GM20431 (cell line): ENCODE measurements around the gene CCM2.

Experiments used
- in situ Hi-C: fragments of 300-500 bp; cut with MseI, MboI; formaldehyde crosslinking; loops from one replicate; pipeline ENCODE4 v1.15.0; 2020; ENCODE audit warnings: low sequenced_read_pairs; ENCODE audit not compliant: unreplicated experiment

Gene CCM2

DNA sequence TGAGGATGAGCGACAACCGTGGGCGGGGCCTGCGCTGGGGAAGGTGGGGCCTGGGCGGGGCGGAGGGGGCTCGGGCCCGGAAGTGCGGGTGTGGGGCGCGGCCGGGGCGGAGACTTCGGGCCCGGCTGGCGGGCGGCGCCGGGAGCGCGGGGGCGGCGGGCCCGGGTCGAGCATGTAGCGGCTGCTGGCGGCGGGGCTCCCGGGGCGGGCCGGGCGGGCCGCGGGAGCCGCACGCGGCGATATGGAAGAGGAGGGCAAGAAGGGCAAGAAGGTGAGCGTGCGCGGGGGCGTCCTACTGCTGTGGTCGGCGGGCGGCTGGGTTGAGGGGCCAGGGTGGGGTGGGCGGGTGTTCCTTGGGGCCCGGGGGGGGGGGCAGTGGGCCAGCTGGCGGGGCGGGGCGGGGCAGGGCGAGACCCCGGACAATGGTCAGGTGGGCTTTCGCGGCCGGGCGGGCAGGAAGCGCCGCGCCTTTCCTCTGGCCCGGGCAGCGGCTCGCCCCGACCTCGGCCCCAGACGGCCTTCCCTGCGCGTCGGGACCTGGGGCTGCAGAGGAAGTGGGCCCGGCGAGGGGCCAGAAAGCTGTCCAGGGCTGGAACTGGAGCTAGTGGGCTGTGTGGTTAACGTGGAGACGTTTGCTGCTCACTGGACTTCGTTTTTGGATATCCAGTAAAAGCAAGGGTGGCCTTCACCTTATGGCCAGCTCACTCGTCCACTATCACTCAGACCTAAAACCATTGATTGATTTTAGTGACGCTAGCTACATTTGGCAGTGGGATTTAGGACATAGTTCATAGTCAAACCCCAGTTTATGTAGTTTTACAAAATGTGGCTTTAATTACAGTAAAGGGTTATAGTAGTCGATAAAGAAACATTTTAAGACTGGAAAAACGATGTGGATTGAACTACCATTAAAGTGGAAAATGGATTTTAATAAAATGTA is at the start of gene CCM2:
Gene CCM2, plus strand, starts transcription at position 109 of the 940 bp plus-strand sequence. Its CDS starts 133 bp downstream, at position 242.
- in situ Hi-C loops, result no loop called here

DNA sequence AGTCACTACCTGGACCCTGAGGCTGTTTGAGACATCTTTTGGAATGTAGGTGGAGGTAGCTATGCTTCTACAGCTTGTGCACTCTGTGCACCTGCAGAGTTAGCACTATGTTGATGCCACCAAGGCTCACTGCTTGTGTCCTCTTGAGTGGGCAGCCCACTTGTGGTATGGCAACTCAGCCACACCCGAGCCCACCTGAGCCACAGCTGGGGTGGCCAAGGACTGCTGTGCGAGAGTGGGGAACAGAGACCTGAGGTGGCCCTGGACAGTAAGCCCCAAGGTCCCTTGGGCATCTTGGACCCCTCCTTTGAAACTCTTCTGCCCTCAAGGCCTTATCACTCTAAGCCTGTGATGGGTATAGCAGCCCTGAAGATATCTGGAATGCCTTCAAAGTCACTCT is 46.8 kb upstream of the CCM2 start:
- in situ Hi-C loops, result no loop called here

DNA sequence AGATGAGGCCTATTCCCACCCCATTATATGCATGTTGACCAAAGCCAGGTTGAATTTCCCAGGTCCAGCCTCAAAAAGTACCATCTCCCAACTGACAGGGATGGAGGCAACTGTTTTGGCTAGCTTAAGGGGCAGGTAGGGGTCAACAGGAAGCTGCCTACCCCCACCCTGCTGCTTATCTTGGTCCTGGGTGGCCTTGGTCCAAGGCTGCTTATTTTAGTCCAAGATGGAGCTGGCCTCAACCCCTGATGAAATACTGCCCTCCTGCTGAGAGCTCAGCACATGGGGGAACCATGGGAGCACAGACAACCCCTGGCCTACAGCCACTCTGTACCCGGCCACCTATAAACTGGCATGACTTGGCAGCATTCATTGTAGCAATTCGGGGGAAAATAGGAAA is 44.3 kb upstream of the CCM2 start:
- in situ Hi-C loops, result no loop called here

DNA sequence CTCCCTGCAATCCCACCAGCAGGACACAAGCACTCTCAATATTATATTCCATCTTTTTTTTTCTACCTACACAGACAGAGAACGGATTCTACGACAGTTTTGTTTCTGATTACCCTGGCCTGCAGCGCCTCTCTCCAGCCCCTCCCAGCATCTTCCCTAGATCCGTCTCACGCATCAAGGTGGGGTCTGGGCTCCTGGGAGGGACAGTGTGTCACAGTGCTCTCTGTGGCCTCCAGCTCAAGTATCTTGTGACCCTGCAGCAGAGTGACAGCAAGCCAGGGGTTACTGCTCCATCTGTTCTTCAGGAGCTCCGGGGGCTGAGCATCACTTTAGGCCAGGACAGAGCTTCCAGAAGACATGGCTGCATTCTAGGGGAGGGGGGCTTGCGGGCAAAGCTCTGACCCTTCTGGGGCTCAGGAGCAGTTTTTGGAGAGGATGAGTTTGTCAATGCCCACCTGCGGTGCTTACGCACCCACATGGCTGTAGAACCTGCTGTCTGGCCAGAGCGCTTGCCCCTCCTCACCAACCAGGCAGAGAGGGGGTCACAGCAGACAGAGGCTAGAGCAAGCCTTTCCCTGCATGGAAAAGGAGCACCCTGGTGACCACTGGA is 43.7 kb upstream of the CCM2 start:
- in situ Hi-C loops, result no loop called here

DNA sequence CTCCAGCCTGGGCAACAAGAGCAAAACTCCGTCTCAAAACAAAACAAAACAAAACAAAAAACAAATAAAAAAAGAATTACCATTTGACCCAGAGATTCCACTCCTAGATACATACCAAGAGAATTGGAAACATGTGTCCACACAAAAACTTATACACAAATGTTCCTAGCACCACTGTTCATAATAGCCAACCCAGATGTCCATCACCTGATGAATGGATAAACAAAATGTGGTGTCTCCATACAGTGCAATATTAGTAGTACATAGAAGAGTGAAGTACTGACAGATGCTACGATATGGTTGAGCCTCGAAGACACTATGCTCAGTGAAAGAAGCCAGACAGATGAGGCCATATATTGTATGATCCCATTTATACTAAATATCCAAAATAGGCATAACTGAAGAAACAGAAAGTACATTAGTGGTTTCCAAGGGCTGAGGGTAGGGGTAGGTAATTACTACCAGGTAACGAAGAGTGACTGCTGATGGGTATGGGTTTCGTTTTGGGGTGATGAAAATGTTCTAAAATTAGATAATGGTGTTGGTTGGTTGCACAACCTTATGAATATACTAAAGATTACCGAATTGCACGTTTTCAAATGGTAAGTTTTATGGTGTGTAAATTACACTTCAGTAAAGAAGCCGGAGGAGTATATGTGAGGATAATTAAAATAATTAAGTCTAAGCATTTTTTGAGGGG is 41.2 kb upstream of the CCM2 start:
- in situ Hi-C loops, result no loop called here

GRCh38 chr7:44959433-44959951 is 40.5 kb upstream of the CCM2 start:
- in situ Hi-C loops, result no loop called here

GRCh38 chr7:44960011-44960580 is 39.9 kb upstream of the CCM2 start:
- in situ Hi-C loops, result no loop called here

DNA sequence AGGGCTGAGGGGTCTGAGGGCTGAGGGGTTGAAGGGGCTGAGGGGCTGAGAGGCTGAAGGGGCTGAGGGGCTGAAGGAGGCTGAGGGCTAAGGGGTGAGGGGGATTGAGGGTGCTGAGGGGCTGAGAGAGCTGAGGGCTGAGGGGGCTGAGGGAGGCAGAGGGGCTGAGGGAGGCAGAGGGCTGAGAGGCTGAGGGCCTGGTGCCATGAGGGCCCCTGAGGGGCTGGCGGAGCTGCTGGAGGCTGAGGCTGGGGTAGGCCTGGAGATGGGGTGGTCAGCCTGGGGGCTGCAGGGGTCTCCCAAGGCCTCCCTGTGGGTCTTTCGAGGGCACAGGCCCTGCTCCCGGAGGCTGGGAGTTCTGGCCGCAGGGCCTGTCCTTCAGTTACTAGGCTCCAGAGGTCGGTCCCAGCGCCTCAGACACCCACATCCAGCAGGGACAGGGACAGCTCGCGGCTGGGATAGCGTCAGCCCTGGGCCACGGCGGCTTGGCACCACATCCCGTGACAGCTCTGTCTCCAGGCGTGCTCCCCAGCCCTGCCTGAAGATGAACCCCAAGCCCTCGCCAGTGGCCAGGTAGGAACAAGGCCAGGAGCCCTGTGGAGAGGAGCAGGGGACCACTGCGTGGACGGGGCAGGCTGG is 38.0 kb upstream of the CCM2 start:
- in situ Hi-C loops, result no loop called here

DNA sequence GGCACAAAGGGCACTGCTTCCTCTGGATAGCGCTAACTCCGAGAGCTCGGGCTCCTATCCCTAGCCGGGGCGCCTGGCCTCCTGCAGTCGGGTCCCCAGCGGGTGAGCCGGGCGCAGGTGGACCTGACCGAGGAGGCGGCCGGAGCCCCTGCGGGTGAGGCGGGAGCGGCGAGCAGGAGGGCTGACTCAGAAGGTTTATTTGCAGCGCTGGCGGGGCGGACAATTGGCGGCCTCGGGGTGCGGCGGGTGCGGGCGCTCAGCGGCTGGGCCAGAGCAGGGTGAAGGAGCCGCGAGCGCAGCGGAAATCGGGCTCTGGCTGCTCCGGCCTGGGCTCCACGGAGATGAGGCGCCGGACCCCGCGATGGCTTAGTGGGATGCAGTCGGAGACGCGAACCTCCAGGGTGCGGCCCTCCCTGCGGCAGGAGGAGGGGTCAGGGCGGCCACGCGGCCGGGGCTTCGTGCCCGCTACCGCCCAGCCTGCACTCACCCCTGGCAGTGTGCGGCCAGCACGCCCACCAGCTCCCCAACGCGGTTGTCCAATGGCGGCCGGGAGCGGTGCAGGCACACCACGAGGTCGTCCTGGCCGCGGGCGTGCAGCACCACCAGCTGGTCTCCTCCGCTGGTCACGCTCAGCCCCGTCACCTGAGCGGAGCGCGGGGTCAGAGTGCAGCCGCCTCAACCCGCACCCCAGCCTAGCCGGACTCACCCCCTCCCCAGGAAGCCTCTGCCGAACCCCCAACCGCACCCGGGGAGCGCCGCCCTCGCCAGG is 37.3 kb upstream of the CCM2 start:
- in situ Hi-C loops, result no loop called here

GRCh38 chr7:44963364-44964290 is 36.4 kb upstream of the CCM2 start:
- in situ Hi-C loops, result no loop called here

DNA sequence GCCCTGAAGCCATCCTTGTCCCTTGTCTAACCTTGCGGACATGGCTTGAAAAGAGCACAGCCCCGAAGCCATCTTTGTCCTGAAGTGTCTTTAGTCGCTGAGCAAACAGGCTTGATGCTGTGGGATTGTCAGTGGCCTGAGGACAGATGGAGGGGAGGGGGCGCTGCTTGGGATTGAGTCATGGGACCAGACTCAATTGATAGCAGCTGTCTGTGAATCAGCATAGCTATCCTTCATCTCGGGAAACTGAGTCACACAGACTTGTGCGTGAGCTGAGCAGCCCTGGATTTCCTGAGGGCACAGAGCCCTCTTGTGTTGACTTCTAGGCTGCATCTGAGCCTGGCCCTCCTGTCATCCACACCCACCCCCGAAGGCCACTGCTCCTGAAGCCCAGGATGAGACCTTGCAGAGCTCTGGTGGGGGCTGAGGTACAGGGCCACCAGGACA is 35.6 kb upstream of the CCM2 start:
- in situ Hi-C loops, result no loop called here

DNA sequence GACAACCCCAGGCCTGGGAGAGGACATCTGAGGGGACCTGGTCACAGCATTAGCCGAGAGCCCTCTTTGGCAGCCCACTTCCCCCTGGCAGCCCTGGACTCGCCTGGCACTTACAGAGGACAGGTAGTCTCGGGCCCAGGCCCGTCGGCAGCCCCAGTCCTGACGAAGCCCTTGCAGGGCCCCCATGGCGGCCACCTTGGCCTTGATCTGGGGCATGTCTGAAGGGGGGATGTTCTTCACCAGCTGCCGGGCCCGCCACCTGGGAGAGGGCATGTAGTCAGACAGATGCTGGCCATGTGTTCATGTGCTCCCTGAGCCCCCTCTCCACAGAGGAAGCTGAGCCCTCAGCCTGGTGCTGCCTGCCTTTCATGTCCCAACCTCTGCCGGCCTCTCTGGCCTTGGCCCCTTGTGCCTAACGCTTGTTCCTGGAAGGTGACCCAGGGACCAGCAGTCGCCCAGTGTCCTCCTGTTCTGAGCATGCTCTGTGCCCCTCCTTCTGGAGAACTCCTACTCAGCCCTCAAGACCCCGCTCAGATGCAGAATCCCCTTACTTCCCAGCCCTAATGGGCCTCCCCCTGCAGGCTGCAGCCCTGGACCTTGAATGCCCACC is 35.1 kb upstream of the CCM2 start:
- in situ Hi-C loops, result no loop called here

- in situ Hi-C loops, result no loop called here
These were observed 34.5 kb upstream of the CCM2 start for GRCh38 chr7:44965441-44965903.

- in situ Hi-C loops, result no loop called here
These were observed 33.9 kb upstream of the CCM2 start for GRCh38 chr7:44965937-44966730.

- in situ Hi-C loops, result no loop called here
These were observed 33.1 kb upstream of the CCM2 start for GRCh38 chr7:44966731-44967538.
